GM18909 (cell line): ENCODE measurements around the gene SFT2D1.

Source experiments
- ATAC-seq: cut with Tn5 transposase; IDR thresholded peaks from one replicate; pipeline ENCODE4 v1.9.1; 2021; ENCODE audit warnings: mild to moderate bottlenecking; ENCODE audit not compliant: unreplicated experiment, poor library complexity

Gene SFT2D1

GRCh38 chr6:166308769-166309589, 33.4 kb downstream of the SFT2D1 start:
- no peak for ATAC-seq

- peak; percentile 60 for ATAC-seq
Observed at GRCh38 chr6:166308033-166308768, 34.1 kb downstream of the SFT2D1 start, which contains the start of gene PRR18. Gene PRR18, minus strand, starts transcription at chr6:166308392. Its CDS starts 250 bp downstream, at chr6:166308142.

GRCh38 chr6:166307082-166308032, 35.0 kb downstream of the SFT2D1 start:
- ATAC-seq, result peak; percentile 38

GRCh38 chr6:166306378-166307081, 35.8 kb downstream of the SFT2D1 start:
- no peak for ATAC-seq

- no peak for ATAC-seq
Observed at GRCh38 chr6:166305562-166306117, 36.7 kb downstream of the SFT2D1 start.

GRCh38 chr6:166304106-166304505, 38.2 kb downstream of the SFT2D1 start:
- ATAC-seq, result no peak

GRCh38 chr6:166301611-166302529, 40.5 kb downstream of the SFT2D1 start:
- no peak for ATAC-seq

GRCh38 chr6:166300357-166300987, 41.9 kb downstream of the SFT2D1 start:
- ATAC-seq, result no peak

- no peak for ATAC-seq
Observed at GRCh38 chr6:166297606-166298005, 44.7 kb downstream of the SFT2D1 start.

- ATAC-seq, result no peak
Observed at GRCh38 chr6:166296035-166296883, 46.1 kb downstream of the SFT2D1 start.

GRCh38 chr6:166293731-166294584, 48.4 kb downstream of the SFT2D1 start:
- ATAC-seq, result no peak

GRCh38 chr6:166289207-166290060, 52.9 kb downstream of the SFT2D1 start:
- ATAC-seq, result no peak

- peak; percentile 98 for ATAC-seq
Observed at GRCh38 chr6:166286839-166287271, 55.5 kb downstream of the SFT2D1 start.

GRCh38 chr6:166285233-166285632, 57.1 kb downstream of the SFT2D1 start:
- ATAC-seq, result no peak

- no peak for ATAC-seq
Observed at GRCh38 chr6:166284640-166285039, 57.7 kb downstream of the SFT2D1 start.
